ENCODE measurements around the gene SLC35E1.
A peak's percentile ranks its signal among the peaks of the same experiment; 100 is the strongest.
"Not testable (repeated sequence)": the region's sequence is repeated elsewhere in the genome, so short reads cannot be mapped to it uniquely, and the experiment has no call there.

SLC35E1 gene

GRCh38 chr19:16559780-16560276 is 12.4 kb downstream of the SLC35E1 start:
- no peaks in the 10 kb centered on the region for H3K9me3 ChIP-seq (ENCODE audit: control insufficient read depth, insufficient read depth, low read length)
- H3K9ac ChIP-seq (ENCODE audit: low read depth, low read length), result no peak overlapping the region
- no peaks in the 10 kb centered on the region for H3K27me3 ChIP-seq (ENCODE audit: control insufficient read depth, insufficient read depth, low read length)
- H3K4me1 ChIP-seq (ENCODE audit: control insufficient read depth, insufficient read depth, low read length), result no peaks in the 10 kb centered on the region
- peaks cover 19% of the 10 kb centered on the region for H3K36me3 ChIP-seq (ENCODE audit: control insufficient read depth, insufficient read depth, low read length)
- no peak overlapping the region for H3K4me3 ChIP-seq (ENCODE audit: low read depth, low read length)

DNA sequence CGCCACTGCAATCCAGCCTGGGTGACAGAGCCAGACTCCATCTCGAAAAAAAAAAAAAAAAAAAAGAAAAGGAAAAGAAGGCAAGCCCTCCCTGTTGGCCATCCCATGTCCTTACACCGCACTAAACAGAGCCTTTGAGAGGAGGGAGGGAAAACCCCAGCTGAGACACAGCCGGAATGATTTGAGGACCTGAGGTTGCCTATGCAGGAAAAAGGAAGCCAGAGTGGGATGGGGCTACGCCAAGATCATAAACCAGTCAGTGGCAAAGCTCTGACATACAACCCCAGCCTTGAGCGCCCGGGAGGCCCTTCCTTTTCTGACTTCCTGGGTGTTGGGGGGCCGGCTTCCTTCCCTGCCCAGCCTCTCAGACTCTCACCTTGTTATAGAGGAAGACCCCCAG is 17.4 kb downstream of the SLC35E1 start:
- Histone ChIP-seq H3K36me3 (ENCODE audit: control insufficient read depth, insufficient read depth, low read length) (peaks cover 27% of the 10 kb centered on the region), H3K4me3 (ENCODE audit: low read depth, low read length) (no peak overlapping the region)

DNA sequence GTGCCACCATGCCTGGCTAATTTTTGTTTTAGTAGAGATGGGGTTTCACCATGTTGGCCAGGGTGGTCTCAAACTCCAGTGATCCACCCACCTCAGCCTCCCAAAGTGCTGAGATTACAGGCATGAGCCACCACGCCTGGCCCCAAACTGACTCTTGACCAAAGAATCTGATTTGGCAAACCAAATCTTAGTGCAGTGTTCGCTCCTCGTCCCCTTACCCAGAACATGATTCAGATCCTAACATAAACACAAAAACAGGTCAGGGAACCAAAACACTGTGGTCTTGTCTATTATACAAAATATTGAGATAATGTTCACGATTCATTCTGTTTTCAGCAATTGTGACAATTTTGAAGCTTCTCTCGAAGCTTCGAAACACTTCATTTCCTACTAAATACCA is 20.3 kb downstream of the SLC35E1 start:
- not testable (repeated sequence) for H3K4me3 ChIP-seq (ENCODE audit: low read depth, low read length); H3K27me3 ChIP-seq (ENCODE audit: control insufficient read depth, insufficient read depth, low read length); H3K9ac ChIP-seq (ENCODE audit: low read depth, low read length); H3K9me3 ChIP-seq (ENCODE audit: control insufficient read depth, insufficient read depth, low read length); H3K4me1 ChIP-seq (ENCODE audit: control insufficient read depth, insufficient read depth, low read length)
- peaks cover 25% of the 10 kb centered on the region for H3K36me3 ChIP-seq (ENCODE audit: control insufficient read depth, insufficient read depth, low read length)

More for the DNA sequence above, 17.4 kb downstream of the SLC35E1 start:
- no peaks in the 10 kb centered on the region for H3K4me1 ChIP-seq (ENCODE audit: control insufficient read depth, insufficient read depth, low read length)
- H3K9me3 ChIP-seq (ENCODE audit: control insufficient read depth, insufficient read depth, low read length), result no peaks in the 10 kb centered on the region
- no peaks in the 10 kb centered on the region for H3K27me3 ChIP-seq (ENCODE audit: control insufficient read depth, insufficient read depth, low read length)
- H3K9ac ChIP-seq (ENCODE audit: low read depth, low read length), result no peak overlapping the region

- Histone ChIP-seq H3K27me3 (ENCODE audit: control insufficient read depth, insufficient read depth, low read length) (no peaks in the 10 kb centered on the region), H3K4me3 (ENCODE audit: low read depth, low read length) (no peak overlapping the region), H3K36me3 (ENCODE audit: control insufficient read depth, insufficient read depth, low read length) (peaks cover 12% of the 10 kb centered on the region), H3K9ac (ENCODE audit: low read depth, low read length) (no peak overlapping the region), H3K9me3 (ENCODE audit: control insufficient read depth, insufficient read depth, low read length) (no peaks in the 10 kb centered on the region), H3K4me1 (ENCODE audit: control insufficient read depth, insufficient read depth, low read length) (peaks cover 2% of the 10 kb centered on the region)
Measured at GRCh38 chr19:16548956-16549355, 23.3 kb downstream of the SLC35E1 start.

DNA sequence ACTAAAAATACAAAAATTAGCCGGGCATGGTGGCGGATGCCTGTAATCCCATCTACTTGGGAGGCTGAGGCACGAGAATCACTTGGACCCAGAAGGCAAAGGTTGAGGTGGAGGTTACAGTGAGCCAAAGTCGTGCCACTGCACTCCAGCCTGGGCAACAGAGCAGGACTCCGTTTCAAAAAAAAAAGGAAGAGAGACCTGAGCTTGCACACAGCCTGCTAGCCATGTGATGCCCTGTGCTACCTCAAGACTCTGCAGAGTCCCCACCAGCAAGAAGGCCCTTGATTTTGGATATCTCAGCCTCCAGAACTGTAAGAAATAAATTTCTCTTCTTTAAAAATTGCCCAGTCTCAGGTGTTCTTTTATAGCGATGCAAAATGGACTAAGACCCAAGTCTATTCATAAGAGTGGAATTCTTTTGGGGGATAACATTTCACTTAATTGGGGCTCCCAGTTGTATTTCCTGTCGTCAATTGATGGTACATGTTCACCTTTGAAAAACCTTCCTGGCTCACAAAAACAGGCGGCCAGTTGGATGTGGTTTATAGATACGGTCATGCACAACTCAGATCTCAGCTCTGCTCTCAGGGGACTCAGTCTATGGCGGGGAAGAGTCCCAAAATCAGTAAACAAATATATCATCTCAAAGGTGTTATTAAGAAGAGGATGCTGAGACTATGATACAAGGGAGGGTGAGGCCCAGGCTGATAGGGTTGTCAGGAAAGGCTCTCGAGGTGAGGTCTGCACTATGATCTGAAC is 27.6 kb downstream of the SLC35E1 start:
- Histone ChIP-seq H3K4me3 (ENCODE audit: low read depth, low read length) (no peak overlapping the region), H3K9ac (ENCODE audit: low read depth, low read length) (no peak overlapping the region), H3K4me1 (ENCODE audit: control insufficient read depth, insufficient read depth, low read length) (peaks cover 2% of the 10 kb centered on the region), H3K9me3 (ENCODE audit: control insufficient read depth, insufficient read depth, low read length) (no peaks in the 10 kb centered on the region), H3K27me3 (ENCODE audit: control insufficient read depth, insufficient read depth, low read length) (no peaks in the 10 kb centered on the region), H3K36me3 (ENCODE audit: control insufficient read depth, insufficient read depth, low read length) (peaks cover 3% of the 10 kb centered on the region)

GRCh38 chr19:16543734-16544133 is 28.5 kb downstream of the SLC35E1 start:
- H3K9ac ChIP-seq (ENCODE audit: low read depth, low read length); H3K4me1 ChIP-seq (ENCODE audit: control insufficient read depth, insufficient read depth, low read length); H3K36me3 ChIP-seq (ENCODE audit: control insufficient read depth, insufficient read depth, low read length); H3K9me3 ChIP-seq (ENCODE audit: control insufficient read depth, insufficient read depth, low read length); H3K27me3 ChIP-seq (ENCODE audit: control insufficient read depth, insufficient read depth, low read length): not testable (repeated sequence)
- H3K4me3 ChIP-seq (ENCODE audit: low read depth, low read length), result peak overlapping the region; percentile 97

DNA sequence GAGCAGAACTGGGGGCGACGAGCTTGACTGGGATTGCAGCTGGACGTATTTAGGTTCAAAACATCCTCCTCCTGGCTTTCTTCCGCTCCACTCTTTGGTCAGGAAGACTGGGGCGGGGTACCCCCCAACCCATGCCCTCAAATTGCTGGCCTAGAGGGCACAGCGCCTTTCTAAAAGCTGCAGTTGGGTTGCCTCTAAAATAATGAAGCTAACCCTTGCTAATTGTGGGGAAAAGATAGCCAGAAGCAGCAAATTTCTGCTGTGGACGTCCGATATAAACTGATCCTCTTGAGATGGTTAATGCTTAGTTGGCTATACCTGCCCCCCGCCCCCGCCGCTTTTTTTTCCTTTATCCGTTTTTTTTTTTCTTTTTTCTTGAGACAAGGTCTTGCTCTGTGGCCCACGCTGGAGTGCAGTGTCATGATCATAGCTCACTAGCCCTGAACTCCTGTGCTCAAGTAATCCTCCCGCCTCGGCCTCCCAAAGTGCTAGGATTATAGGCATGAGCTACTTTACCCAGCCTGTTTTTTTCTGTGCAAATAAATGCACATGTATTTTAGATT is 29.2 kb downstream of the SLC35E1 start:
- peaks cover 7% of the 10 kb centered on the region for H3K36me3 ChIP-seq (ENCODE audit: control insufficient read depth, insufficient read depth, low read length)
- H3K4me1 ChIP-seq (ENCODE audit: control insufficient read depth, insufficient read depth, low read length), result no peaks in the 10 kb centered on the region

GRCh38 chr19:16542045-16542909 is 29.9 kb downstream of the SLC35E1 start, which contains the start of gene CHERP:
CHERP (minus strand) TSS chr19:16542437; CDS start chr19:16542378, 59 bp downstream.
- Histone ChIP-seq H3K27me3 (ENCODE audit: control insufficient read depth, insufficient read depth, low read length) (no peaks in the 10 kb centered on the region), H3K4me1 (ENCODE audit: control insufficient read depth, insufficient read depth, low read length) (no peaks in the 10 kb centered on the region), H3K9me3 (ENCODE audit: control insufficient read depth, insufficient read depth, low read length) (no peaks in the 10 kb centered on the region), H3K9ac (ENCODE audit: low read depth, low read length) (peak within 1 kb of the TSS; percentile 94), H3K4me3 (ENCODE audit: low read depth, low read length) (peak within 1 kb of the TSS; percentile 97), H3K36me3 (ENCODE audit: control insufficient read depth, insufficient read depth, low read length) (peaks cover 15% of the 10 kb centered on the region)

More for the DNA sequence above, 29.2 kb downstream of the SLC35E1 start:
- H3K9me3 ChIP-seq (ENCODE audit: control insufficient read depth, insufficient read depth, low read length), result no peaks in the 10 kb centered on the region
- peak overlapping the region; percentile 97 for H3K4me3 ChIP-seq (ENCODE audit: low read depth, low read length)
- peak overlapping the region; percentile 94 for H3K9ac ChIP-seq (ENCODE audit: low read depth, low read length)
- H3K27me3 ChIP-seq (ENCODE audit: control insufficient read depth, insufficient read depth, low read length), result no peaks in the 10 kb centered on the region

- Histone ChIP-seq H3K4me1 (ENCODE audit: control insufficient read depth, insufficient read depth, low read length) (no peaks in the 10 kb centered on the region), H3K36me3 (ENCODE audit: control insufficient read depth, insufficient read depth, low read length) (peaks cover 15% of the 10 kb centered on the region), H3K9me3 (ENCODE audit: control insufficient read depth, insufficient read depth, low read length) (no peaks in the 10 kb centered on the region), H3K27me3 (ENCODE audit: control insufficient read depth, insufficient read depth, low read length) (no peaks in the 10 kb centered on the region), H3K4me3 (ENCODE audit: low read depth, low read length) (peak overlapping the region; percentile 85), H3K9ac (ENCODE audit: low read depth, low read length) (peak overlapping the region; percentile 94)
Measured at GRCh38 chr19:16541526-16542044, 30.6 kb downstream of the SLC35E1 start.

GRCh38 chr19:16540948-16541347 is 31.3 kb downstream of the SLC35E1 start:
- peak overlapping the region; percentile 85 for H3K4me3 ChIP-seq (ENCODE audit: low read depth, low read length)
- no peaks in the 10 kb centered on the region for H3K27me3 ChIP-seq (ENCODE audit: control insufficient read depth, insufficient read depth, low read length)
- no peaks in the 10 kb centered on the region for H3K4me1 ChIP-seq (ENCODE audit: control insufficient read depth, insufficient read depth, low read length)
- no peak overlapping the region for H3K9ac ChIP-seq (ENCODE audit: low read depth, low read length)
- H3K36me3 ChIP-seq (ENCODE audit: control insufficient read depth, insufficient read depth, low read length), result peaks cover 20% of the 10 kb centered on the region
- H3K9me3 ChIP-seq (ENCODE audit: control insufficient read depth, insufficient read depth, low read length), result no peaks in the 10 kb centered on the region

DNA sequence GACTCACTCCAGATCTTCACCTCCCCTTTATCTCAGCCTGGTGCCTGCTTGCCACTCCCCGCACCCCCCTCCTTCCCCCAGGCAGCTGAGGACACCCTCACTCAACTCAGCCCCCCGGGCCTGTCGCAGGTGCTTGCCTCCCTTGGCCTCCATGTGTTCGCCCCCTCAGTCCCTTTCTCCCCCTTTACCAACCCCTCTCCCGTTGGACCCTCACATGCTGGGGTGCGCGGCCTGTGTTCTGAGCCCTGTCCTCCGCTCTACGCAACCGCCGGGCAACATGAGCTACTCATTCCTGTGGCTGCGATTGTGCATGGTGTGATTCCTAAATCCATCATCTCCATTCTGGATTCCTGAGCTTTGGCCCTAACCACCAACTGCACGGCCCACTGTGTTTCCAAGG is 35.1 kb downstream of the SLC35E1 start:
- H3K36me3 ChIP-seq (ENCODE audit: control insufficient read depth, insufficient read depth, low read length), result peaks cover 49% of the 10 kb centered on the region

More for the DNA sequence above, 35.1 kb downstream of the SLC35E1 start:
- Histone ChIP-seq H3K9ac (ENCODE audit: low read depth, low read length) (no peak overlapping the region), H3K27me3 (ENCODE audit: control insufficient read depth, insufficient read depth, low read length) (no peaks in the 10 kb centered on the region), H3K4me1 (ENCODE audit: control insufficient read depth, insufficient read depth, low read length) (no peaks in the 10 kb centered on the region), H3K4me3 (ENCODE audit: low read depth, low read length) (no peak overlapping the region), H3K9me3 (ENCODE audit: control insufficient read depth, insufficient read depth, low read length) (no peaks in the 10 kb centered on the region)
